Naive thymus-derived CD4-positive, alpha-beta T cell (primary cell): Measurements from ENCODE around the gene ELOB. TPM values are rescaled to one million over a fixed set of nuclear protein-coding genes. Genes with fewer than 3 reads are reported as not detected.

ENCODE experiments used
- ATAC-seq: fragments of 150-1000 bp; cut with Tn5 transposase; 2 replicates; pipeline ENCODE4 v1.10.0; 2021; ENCODE audit warnings: mild to moderate bottlenecking, moderate library complexity
- CTCF ChIA-PET: fragments of 350-600 bp; sonication (Branson Sonifier 250); formaldehyde crosslinking; loops from one replicate; lab custom pipeline; 2021; ENCODE audit warnings: antibody characterized with exemption; lab: Charles Lee
- POLR2A ChIA-PET: fragments of 350-600 bp; sonication (Branson Sonifier 250); formaldehyde crosslinking; loops from one replicate; lab custom pipeline; 2021; ENCODE audit warnings: antibody characterized with exemption, inconsistent platforms; lab: Charles Lee
- DNase-seq, 9 donors: peaks; one replicate each; pipeline versions ENCODE4 v3.0.0 to v3.0.0-alpha.2; 2020 to 2022; ENCODE audit warnings: mixed read lengths in 1 of 9
- H3K27ac ChIP-seq: one replicate; pipeline ENCODE4 v1.7.0; 2013; ENCODE audit warnings: mild to moderate bottlenecking, low read depth, low read length, moderate library complexity
- H3K27me3 ChIP-seq, 2 donors: one replicate each; pipeline ENCODE4 v1.7.0; 2013; ENCODE audit warnings: low read length in 2 of 2, mild to moderate bottlenecking in 2 of 2, moderate library complexity in 2 of 2; ENCODE audit not compliant: control insufficient read depth in 2 of 2, insufficient read depth in 2 of 2
- H3K36me3 ChIP-seq, 3 experiments: 1 replicate in 2 of 3; 2 replicates in 1 of 3; pipeline ENCODE4 v1.7.0; 2013; ENCODE audit warnings: low read length in 3 of 3, mild to moderate bottlenecking in 3 of 3, moderate library complexity in 1 of 3; ENCODE audit not compliant: insufficient read depth in 3 of 3, control insufficient read depth in 2 of 3
- H3K4me1 ChIP-seq, 2 donors: one replicate each; pipeline ENCODE4 v1.7.0; 2013; ENCODE audit warnings: low read length in 2 of 2, mild to moderate bottlenecking in 2 of 2, moderate library complexity in 1 of 2; ENCODE audit not compliant: control insufficient read depth in 2 of 2, insufficient read depth in 2 of 2
- H3K4me3 ChIP-seq: 2 replicates; pipeline ENCODE4 v1.7.0; 2013; ENCODE audit warnings: mild to moderate bottlenecking, low read length
- H3K9me3 ChIP-seq, 3 experiments: 1 replicate in 2 of 3; 2 replicates in 1 of 3; pipeline ENCODE4 v1.7.0; 2013; ENCODE audit warnings: low read length in 3 of 3; ENCODE audit not compliant: control insufficient read depth in 2 of 3
- H3K27ac Mint-ChIP-seq, 9 donors: one replicate each; pipeline ENCODE4 v1.8.0; 2020 to 2022; ENCODE audit warnings: mixed read lengths in 9 of 9, mild to moderate bottlenecking in 8 of 9, moderate library complexity in 5 of 9, inconsistent platforms in 2 of 9
- H3K27me3 Mint-ChIP-seq, 5 donors: one replicate each; pipeline ENCODE4 v1.8.0; 2021 to 2022; ENCODE audit warnings: mixed read lengths in 5 of 5, mild to moderate bottlenecking in 1 of 5
- H3K36me3 Mint-ChIP-seq, 5 donors: one replicate each; pipeline ENCODE4 v1.8.0; 2020 to 2022; ENCODE audit warnings: mixed read lengths in 5 of 5, mild to moderate bottlenecking in 3 of 5, inconsistent platforms in 1 of 5
- H3K4me1 Mint-ChIP-seq, 7 donors: one replicate each; pipeline ENCODE4 v1.8.0; 2020 to 2022; ENCODE audit warnings: mixed read lengths in 7 of 7, mild to moderate bottlenecking in 3 of 7, inconsistent platforms in 1 of 7
- H3K4me3 Mint-ChIP-seq, 10 donors: one replicate each; pipeline ENCODE4 v1.8.0; 2020 to 2022; ENCODE audit warnings: mild to moderate bottlenecking in 10 of 10, mixed read lengths in 10 of 10, moderate library complexity in 6 of 10, inconsistent platforms in 2 of 10
- H3K9me3 Mint-ChIP-seq, 11 donors: one replicate each; pipeline ENCODE4 v1.8.0; 2020 to 2022; ENCODE audit warnings: mixed read lengths in 11 of 11, mild to moderate bottlenecking in 4 of 11, inconsistent platforms in 1 of 11, moderate library complexity in 1 of 11
- intact Hi-C, 2 donors: fragments of 100-400 bp; cut with micrococcal nuclease; formaldehyde crosslinking; loops; one replicate each; pipeline ENCODE4 v1.15.1; 2023
- polyA plus RNA-seq, 2 donors: library from polyadenylated mRNA; unstranded; fragments of 300-500 nt; fragmentation: Illumina TruSeq; gene quantifications; one replicate each; pipeline ENCODE4 v1.2.3, GENCODE V29; 2021
- total RNA-seq, 6 experiments: library from RNA in 5 of 6; stranded (reverse) in 5 of 6; gene quantifications; 1 replicate in 5 of 6; 2 replicates in 1 of 6; pipeline ENCODE4 v1.2.3 and lab custom pipeline; 2021 to 2026

ELOB gene
- total and polyA plus RNA-seq, 7 experiments from 2014 or later = 65.3 to 252 (median 127) TPM

DNA sequence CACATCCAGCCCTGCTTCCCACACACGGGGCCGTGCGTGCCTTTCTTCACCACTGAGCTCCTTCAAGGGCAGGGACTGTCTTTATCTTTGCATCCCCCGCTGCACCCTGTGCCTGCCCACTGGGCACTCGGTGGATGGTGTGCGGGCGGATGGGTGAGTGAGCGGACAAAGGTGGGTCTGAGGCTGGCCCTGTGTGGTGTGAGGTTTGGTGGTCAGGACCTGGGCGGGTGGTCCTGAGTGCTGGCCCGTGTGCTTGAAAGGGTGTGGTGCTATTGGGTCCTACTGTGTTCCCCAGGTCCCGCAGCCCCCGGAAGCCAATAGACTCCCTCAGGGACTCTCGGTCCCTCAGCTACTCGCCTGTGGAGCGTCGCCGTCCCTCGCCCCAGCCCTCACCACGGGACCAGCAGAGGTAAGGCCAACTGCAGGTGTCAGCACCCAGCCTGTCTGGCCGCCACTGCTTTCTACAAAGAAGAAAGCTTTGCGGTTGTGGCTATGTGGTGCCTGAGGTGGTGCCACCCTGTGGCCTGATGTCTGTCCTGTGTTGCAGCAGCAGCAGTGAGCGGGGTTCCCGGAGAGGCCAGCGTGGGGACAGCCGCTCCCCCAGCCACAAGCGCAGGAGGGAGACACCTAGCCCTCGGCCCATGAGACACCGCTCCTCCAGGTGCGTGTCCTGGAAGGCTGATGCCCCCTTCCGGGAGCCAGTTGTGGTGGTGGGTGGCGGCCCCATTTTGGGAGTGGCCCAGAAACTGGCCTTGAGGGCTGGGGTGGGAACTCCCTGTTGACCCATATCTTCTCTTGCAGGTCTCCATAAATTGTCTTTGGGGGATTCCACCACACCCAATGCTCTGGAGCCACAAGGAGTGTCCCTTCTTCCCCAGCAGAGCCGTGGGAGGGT is 6.8 kb downstream of the ELOB start:
- peaks cover 37 to 97% (median 47%) of the 10 kb centered on the region in 3 experiments for H3K36me3 ChIP-seq
- H3K9me3 ChIP-seq = no peaks in the 10 kb centered on the region
- DNase-seq (peak in 1 of 9 donors; percentile 7), ATAC-seq (peak; percentile 28)
- Mint-ChIP-seq H3K9me3 (peaks cover 0 to 15% (median 0%) of the 10 kb centered on the region in 11 donors), H3K4me3 (peak overlapping the region in 1 of 10 donors; percentile 61), H3K27ac (peak overlapping the region in 4 of 9 donors; percentile 21 to 65 (median 52)), H3K4me1 (peaks cover 5 to 40% (median 17%) of the 10 kb centered on the region in 7 donors), H3K27me3 (no peaks in the 10 kb centered on the region), H3K36me3 (peaks cover 8 to 54% (median 35%) of the 10 kb centered on the region in 5 donors)
- intact Hi-C loops = loop anchor here in 1 of 2 donors (10.0 kb wide), 2 partner anchors 364 to 506 kb away; partner anchors contain the start of genes RNPS1 and ZNF213
- peaks cover 0 to 1% of the 10 kb centered on the region in 2 donors for H3K4me1 ChIP-seq
- POLR2A ChIA-PET = no interaction called here
- no peak overlapping the region for H3K4me3 ChIP-seq
- CTCF ChIA-PET = no interaction called here
- no peaks in the 10 kb centered on the region for H3K27me3 ChIP-seq
- H3K27ac ChIP-seq = no peak overlapping the region

DNA sequence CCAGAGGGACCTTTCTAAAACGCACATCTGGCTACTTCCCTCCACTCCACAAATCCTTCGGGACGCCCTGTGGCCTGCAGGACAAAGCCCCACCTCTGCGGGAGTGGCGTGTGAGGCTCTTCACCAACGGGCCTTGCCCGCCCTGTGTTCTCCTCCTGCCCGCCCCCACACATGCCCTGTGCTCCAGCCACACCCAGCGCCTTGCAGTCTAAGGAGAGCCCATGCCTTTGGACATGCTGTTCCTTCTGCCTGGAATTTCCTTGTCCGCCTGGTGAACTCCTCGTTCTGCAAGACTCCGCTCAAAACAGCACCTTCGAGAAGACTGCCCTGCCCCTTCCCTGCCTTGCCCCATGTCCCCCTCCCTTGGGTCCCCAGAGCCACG is 7.4 kb downstream of the ELOB start:
- H3K27ac ChIP-seq = no peak overlapping the region
- ATAC-seq = no peak
- no peak for DNase-seq
- Mint-ChIP-seq H3K9me3 (peaks cover 0 to 18% (median 0%) of the 10 kb centered on the region in 11 donors), H3K4me1 (peaks cover 4 to 35% (median 16%) of the 10 kb centered on the region in 7 donors), H3K27ac (peak overlapping the region in 6 of 9 donors; percentile 16 to 71 (median 33)), H3K4me3 (peak overlapping the region in 1 of 10 donors; percentile 61), H3K36me3 (peaks cover 8 to 60% (median 41%) of the 10 kb centered on the region in 5 donors), H3K27me3 (no peaks in the 10 kb centered on the region)
- H3K9me3 ChIP-seq = no peaks in the 10 kb centered on the region
- ChIA-PET CTCF (no interaction called here), POLR2A (interaction anchor here (0.5 to 2.9 kb wide), 3 partner anchors 16 to 805 kb away, joined by 3 to 20 read pairs (median 4); partner anchors contain the start of genes RPS2 and SRRM2)
- H3K4me3 ChIP-seq = no peak overlapping the region
- H3K4me1 ChIP-seq = no peaks in the 10 kb centered on the region
- intact Hi-C loops = loop anchor here in 1 of 2 donors (10.0 kb wide), 2 partner anchors 365 to 505 kb away; partner anchors contain the start of genes RNPS1 and ZNF213
- peaks cover 43 to 98% (median 53%) of the 10 kb centered on the region in 3 experiments for H3K36me3 ChIP-seq
- no peaks in the 10 kb centered on the region for H3K27me3 ChIP-seq

DNA sequence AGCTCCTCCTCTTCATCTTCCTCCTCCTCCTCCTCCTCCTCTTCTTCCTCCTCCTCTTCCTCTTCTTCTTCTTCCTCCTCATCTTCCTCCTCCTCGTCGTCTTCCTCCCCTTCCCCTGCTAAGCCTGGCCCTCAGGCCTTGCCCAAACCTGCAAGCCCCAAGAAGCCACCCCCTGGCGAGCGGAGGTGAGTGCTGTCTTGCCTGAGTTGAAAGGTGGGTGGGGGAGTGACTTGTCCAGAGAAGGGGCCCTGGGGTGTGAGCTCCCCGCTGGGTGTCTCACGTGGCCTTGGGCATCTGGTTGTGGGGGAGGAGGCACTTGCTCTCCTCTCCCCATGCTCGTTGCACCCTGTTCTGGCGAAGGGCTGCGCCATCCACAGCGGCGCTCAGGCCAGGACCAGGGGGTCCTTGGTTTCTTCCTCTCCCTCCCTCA is 8.0 kb downstream of the ELOB start:
- Mint-ChIP-seq H3K4me3 (no peak overlapping the region), H3K27me3 (no peaks in the 10 kb centered on the region), H3K9me3 (peaks cover 0 to 18% (median 0%) of the 10 kb centered on the region in 11 donors), H3K4me1 (peaks cover 4 to 30% (median 15%) of the 10 kb centered on the region in 7 donors), H3K36me3 (peaks cover 8 to 64% (median 44%) of the 10 kb centered on the region in 5 donors), H3K27ac (peak overlapping the region in 4 of 9 donors; percentile 26 to 72 (median 51))
- POLR2A ChIA-PET = interaction anchor here (0.5 to 3.2 kb wide), 4 partner anchors 9 to 805 kb away, joined by 3 to 20 read pairs (median 7); partner anchors contain the start of genes ELOB, RPS2 and SRRM2
- Histone ChIP-seq H3K27me3 (no peaks in the 10 kb centered on the region), H3K9me3 (no peaks in the 10 kb centered on the region), H3K4me1 (no peaks in the 10 kb centered on the region), H3K4me3 (no peak overlapping the region), H3K27ac (no peak overlapping the region), H3K36me3 (peaks cover 47 to 98% (median 57%) of the 10 kb centered on the region in 3 experiments)
- intact Hi-C loops = no loop called here
- CTCF ChIA-PET = no interaction called here
- DNase-seq (no peak), ATAC-seq (no peak)

DNA sequence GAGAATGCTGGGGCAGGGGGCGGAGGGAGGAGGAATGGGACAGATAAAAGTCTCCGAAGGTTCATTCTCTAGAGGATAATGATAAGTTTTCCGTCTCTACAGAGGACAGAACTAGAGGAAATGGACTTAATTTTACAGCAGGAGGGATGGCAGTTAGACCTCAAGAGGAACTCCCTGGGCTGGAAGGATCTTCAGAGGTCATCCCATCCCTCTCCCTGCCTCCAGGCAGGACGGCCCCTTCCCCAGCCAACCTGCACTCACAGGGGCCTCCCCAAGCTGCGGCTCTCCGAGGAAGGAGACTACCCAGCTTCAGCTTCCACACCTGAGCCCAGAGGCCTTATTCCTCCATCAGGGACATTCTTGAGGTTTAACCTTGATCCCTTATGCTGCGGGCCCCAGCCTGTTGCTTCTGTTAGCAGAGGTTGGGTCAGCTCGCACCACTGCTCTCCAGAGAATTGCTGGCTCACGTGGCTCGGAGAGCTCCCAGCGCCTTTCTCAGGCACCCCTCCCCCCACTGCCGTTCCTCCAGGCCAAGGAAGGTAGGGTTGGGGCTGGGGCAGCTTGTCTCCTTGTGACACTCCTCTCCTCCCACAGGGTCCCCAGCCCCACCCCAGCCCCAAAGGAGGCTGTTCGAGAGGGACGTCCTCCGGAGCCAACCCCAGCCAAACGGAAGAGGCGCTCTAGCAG is 8.5 kb downstream of the ELOB start:
- H3K36me3 Mint-ChIP-seq = peaks cover 8 to 70% (median 50%) of the 10 kb centered on the region in 5 donors
- CTCF ChIA-PET = no interaction called here
- H3K9me3 ChIP-seq = no peaks in the 10 kb centered on the region

DNA sequence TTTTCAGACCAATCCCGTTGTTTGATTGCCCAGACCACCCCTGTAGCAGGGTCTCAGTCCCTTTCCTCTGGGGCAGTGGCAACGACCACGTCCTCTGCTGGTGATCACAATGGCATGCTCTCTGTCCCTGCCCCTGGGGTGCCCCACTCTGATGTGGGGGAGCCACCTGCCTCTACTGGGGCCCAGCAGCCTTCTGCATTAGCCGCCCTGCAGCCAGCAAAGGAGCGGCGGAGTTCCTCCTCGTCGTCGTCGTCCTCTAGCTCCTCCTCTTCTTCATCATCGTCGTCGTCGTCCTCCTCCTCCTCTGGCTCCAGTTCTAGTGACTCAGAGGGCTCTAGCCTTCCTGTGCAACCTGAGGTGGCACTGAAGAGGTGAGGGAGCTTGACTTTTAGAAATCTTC is 9.2 kb downstream of the ELOB start:
- Histone ChIP-seq H3K4me1 (no peaks in the 10 kb centered on the region), H3K27ac (no peak overlapping the region), H3K4me3 (no peak overlapping the region), H3K27me3 (no peaks in the 10 kb centered on the region), H3K9me3 (no peaks in the 10 kb centered on the region), H3K36me3 (peaks cover 56 to 98% (median 69%) of the 10 kb centered on the region in 3 experiments)
- Mint-ChIP-seq H3K4me1 (peaks cover 2 to 28% (median 16%) of the 10 kb centered on the region in 7 donors), H3K27ac (peak overlapping the region in 4 of 9 donors; percentile 51 to 84 (median 78)), H3K4me3 (peak overlapping the region in 2 of 10 donors; percentile 23 to 38), H3K27me3 (no peaks in the 10 kb centered on the region), H3K9me3 (peaks cover 0 to 20% (median 0%) of the 10 kb centered on the region in 11 donors), H3K36me3 (peaks cover 13 to 73% (median 56%) of the 10 kb centered on the region in 5 donors)
- POLR2A ChIA-PET = interaction anchor here (1.6 to 3.2 kb wide), 4 partner anchors 8 to 15 kb away, joined by 4 to 20 read pairs (median 8); partner anchors contain the start of genes ELOB and SRRM2
- ATAC-seq = no peak
- CTCF ChIA-PET = no interaction called here
- DNase-seq = no peak
- intact Hi-C loops = no loop called here

More for the DNA sequence above, 8.5 kb downstream of the ELOB start:
- Mint-ChIP-seq H3K27ac (peak overlapping the region in 3 of 9 donors; percentile 38 to 84 (median 72)), H3K27me3 (no peaks in the 10 kb centered on the region), H3K9me3 (peaks cover 0 to 20% (median 0%) of the 10 kb centered on the region in 11 donors), H3K4me1 (peaks cover 4 to 34% (median 16%) of the 10 kb centered on the region in 7 donors), H3K4me3 (no peak overlapping the region)
- Histone ChIP-seq H3K27me3 (no peaks in the 10 kb centered on the region), H3K4me3 (no peak overlapping the region), H3K36me3 (peaks cover 53 to 98% (median 63%) of the 10 kb centered on the region in 3 experiments), H3K27ac (no peak overlapping the region), H3K4me1 (no peaks in the 10 kb centered on the region)
- intact Hi-C loops = no loop called here
- POLR2A ChIA-PET = interaction anchor here (1.5 to 3.2 kb wide), 4 partner anchors 7 to 804 kb away, joined by 4 to 20 read pairs (median 8); partner anchors contain the start of genes ELOB, RPS2 and SRRM2
- DNase-seq (no peak), ATAC-seq (no peak)
